Activated CD4-positive, alpha-beta T cell treated with anti-CD3 and anti-CD28 coated beads, Interleukin-2, amount 50 U/mL, for 48 hours (primary cell): ENCODE data around the gene GPATCH8.

Source experiments
- DNase-seq, 2 experiments: peaks; one replicate each; pipeline ENCODE4 v3.0.0-alpha.2; 2020

The GPATCH8 gene

DNA sequence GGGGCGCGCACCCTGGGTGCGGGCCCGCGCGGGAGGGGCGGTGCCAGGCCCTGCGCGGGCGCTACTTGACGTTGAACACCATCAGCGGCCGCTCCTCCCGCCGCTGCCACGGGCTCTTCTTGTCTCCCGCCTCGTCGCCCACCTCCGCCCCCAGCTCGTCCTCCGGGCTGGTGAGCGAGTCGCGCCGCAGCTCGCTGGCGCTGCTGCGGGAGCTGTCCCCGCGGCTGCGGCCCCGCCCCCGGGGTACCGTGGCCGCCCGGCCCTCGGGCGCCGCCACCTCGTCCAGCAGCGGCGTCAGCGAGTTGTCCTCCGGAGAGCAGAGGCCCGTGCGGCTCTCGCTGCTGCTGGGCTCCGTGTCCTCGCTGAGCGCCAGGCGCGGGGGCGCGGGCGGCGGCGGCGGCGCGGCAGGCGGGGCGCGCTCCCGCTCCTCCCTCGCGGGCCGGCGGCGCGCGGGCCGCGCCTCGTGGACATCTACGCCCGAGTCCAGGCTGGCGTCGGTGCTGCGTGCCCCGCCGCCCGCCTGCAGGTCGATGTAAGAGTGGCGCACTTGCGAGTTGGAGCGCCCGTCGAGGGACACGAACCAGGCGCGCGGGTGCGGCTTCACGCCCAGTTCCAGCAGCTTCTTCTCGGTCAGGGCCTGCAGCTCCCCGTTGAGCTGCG, 149.4 kb downstream of the GPATCH8 start:
- DNase-seq = peak; percentile 23 to 26

DNA sequence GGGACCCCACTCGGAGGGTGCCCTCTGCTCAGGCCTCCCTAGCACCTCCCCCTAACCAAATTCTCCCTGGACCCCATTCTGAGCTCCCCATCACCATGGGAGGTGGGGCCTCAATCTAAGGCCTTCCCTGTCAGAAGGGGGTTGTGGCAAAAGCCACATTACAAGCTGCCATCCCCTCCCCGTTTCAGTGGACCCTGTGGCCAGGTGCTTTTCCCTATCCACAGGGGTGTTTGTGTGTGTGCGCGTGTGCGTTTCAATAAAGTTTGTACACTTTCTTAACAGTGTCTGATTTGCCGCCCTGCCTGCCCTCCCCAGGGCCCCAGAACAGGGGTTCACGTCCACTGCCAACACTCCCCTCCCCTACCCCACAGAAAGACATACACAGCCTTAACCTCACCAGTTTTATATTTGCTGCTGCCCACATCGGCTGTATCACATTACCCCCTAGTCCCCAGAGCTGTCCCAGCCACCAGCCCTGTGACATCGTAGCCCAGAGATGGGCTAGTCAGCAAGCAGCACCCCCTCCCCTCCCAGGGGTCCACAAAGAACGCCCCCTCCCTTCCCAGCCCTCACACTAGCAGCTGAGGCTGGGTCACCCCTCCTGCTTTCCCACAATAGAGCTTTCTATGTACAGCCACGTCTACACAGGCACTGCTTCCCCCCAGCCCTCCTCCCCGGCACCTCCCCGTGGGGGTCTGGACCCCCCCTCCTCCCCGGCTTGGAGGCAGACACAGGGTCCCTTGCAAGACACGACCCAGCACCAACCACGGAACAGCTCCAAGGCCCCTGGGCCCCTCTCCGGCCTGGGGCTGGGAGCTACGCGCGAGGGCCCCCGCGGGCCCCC, 150.2 kb downstream of the GPATCH8 start:
- no peak for DNase-seq

DNA sequence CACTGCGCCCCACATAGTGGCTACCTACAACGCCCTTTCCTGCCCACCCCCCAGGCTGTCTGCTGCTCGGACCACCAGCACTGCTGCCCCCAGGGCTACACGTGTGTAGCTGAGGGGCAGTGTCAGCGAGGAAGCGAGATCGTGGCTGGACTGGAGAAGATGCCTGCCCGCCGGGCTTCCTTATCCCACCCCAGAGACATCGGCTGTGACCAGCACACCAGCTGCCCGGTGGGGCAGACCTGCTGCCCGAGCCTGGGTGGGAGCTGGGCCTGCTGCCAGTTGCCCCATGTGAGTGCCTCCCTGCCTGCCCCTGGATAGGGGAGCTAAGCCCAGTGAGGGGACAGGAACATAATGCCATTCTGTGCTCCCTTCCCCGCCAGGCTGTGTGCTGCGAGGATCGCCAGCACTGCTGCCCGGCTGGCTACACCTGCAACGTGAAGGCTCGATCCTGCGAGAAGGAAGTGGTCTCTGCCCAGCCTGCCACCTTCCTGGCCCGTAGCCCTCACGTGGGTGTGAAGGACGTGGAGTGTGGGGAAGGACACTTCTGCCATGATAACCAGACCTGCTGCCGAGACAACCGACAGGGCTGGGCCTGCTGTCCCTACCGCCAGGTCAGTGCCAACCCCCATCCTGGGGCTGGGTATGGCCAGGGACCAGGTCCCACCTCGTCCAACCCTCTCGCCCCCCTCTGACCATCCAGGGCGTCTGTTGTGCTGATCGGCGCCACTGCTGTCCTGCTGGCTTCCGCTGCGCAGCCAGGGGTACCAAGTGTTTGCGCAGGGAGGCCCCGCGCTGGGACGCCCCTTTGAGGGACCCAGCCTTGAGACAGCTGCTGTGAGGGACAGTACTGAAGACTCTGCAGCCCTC, 151.0 kb downstream of the GPATCH8 start:
- no peak for DNase-seq

DNA sequence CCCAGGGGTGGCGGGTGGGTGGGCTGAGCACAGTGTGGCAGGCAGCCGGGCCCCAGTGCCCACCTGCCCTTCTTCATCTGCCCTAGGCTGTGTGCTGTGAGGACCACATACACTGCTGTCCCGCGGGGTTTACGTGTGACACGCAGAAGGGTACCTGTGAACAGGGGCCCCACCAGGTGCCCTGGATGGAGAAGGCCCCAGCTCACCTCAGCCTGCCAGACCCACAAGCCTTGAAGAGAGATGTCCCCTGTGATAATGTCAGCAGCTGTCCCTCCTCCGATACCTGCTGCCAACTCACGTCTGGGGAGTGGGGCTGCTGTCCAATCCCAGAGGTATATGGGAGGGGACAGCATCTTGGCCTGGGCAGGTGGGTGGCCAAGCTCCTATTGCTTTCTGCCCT, 151.7 kb downstream of the GPATCH8 start:
- DNase-seq = no peak

DNA sequence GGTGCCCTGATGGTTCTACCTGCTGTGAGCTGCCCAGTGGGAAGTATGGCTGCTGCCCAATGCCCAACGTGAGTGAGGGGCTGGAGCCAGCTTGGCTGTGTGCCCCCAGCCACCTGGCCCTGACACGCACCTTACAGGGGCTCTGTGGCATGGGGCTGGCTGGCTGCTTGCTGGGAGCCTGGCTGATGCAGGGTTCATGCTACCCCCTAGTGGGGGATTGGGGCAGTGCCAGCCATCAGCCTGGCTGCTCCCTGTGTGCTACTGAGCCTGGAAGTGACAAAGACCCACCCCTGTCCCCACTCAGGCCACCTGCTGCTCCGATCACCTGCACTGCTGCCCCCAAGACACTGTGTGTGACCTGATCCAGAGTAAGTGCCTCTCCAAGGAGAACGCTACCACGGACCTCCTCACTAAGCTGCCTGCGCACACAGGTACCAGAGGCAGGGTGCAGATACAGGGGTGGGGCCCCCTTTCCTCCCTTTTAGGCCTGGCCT, 152.4 kb downstream of the GPATCH8 start:
- DNase-seq = peak; percentile 74 to 80

DNA sequence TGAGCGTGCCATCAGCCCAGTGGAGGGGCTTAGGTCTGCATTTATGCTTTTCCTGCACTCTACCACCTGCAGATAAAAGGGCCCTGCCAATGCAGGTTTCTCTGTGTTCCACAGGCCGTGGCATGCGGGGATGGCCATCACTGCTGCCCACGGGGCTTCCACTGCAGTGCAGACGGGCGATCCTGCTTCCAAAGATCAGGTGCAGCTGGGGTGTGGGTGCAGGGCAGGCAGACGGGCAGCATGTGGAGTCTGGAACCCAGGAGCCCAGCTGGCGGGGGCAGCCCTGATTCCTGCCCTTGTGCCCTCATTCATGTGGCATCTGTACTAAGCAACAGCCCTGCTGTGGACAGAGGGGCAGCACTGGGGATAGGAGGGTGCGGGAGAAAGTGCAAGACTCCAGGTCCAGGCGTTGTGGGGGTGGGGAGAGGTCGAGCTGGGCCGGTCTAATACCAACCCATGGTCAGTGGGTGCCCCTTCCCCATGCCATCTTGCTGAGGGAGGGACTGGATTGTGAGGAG, 153.6 kb downstream of the GPATCH8 start:
- DNase-seq = no peak

DNA sequence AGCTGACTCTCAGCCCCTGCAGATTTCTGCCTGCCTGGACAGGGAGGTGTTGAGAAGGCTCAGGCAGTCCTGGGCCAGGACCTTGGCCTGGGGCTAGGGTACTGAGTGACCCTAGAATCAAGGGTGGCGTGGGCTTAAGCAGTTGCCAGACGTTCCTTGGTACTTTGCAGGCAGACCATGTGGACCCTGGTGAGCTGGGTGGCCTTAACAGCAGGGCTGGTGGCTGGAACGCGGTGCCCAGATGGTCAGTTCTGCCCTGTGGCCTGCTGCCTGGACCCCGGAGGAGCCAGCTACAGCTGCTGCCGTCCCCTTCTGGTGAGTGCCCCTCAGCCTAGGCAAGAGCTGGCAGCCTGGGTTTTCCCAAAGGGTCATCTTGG, 154.2 kb downstream of the GPATCH8 start:
- DNase-seq = no peak

DNA sequence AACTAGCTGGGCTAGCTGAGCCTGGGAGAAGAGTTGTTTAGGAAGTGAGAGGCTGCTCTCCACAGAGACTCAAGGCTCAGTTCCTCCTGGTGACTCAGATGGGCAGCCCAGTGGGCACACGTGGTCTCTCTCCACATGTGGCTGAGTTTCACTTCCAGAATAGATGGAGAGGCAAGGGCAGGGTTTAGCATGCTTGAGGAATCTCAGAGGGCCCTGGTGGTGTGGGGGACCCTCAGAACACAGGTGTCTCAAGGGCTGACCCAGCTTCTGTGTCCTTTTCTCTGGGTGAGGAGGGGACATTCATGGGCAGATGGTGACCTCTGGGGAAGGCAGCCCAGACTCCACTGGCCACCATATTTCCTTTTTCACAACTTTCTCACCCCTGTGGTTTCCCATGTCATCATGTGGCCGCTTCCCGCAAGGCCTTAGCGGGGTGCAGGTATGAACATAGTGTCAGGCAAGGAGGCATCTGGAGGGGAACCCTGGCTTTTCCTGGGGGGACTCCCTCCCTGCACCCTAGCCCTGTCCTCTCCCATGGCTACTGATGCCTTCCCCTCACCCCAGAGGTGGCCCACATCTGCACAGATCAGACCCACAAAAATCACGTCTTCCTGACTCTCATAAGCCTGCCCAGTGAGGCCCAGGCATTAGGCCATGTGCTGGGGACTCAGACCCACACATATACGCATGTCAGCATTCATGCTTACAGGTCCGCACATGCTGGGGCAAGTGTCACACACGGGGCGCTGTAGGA, 154.8 kb downstream of the GPATCH8 start:
- DNase-seq = no peak
